GM12865 (cell line): ENCODE results near the gene RAG1.

Source experiments
- DNase-seq: peaks from one replicate; pipeline ENCODE4 v3.0.0; 2010; ENCODE audit warnings: low read depth
- H3K4me3 ChIP-seq: 2 replicates; pipeline ENCODE4 v1.5.1; 2011; ENCODE audit warnings: mild to moderate bottlenecking, low read depth, low read length, control low read depth
- CTCF ChIP-seq: IDR thresholded peaks from 2 replicates; pipeline ENCODE4 v1.5.1; 2011; ENCODE audit warnings: low read length, control low read depth, low read depth, inconsistent platforms; ENCODE audit not compliant: insufficient read depth; ENCODE audit errors: missing control alignments

RAG1 gene

DNA sequence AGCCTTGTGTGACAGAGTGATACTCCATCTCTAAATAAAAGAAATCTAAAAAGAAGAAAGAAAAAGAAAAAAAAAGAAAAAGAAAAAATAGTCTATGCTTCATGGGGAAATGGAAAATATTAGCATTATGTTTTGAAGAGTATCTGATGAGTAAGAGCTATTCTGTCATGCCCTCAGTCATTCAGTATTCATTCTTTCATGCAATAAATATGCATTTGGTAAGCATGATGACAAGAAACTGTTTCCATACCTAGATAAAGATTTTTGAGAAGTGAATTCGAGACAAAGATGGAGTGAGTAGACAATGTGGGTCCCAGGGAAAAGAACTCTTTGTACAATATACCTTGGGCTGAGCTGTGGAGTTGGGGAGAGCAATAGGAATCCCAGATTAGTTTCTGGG lies 20.3 kb downstream of the RAG1 start:
- no peak for TF ChIP-seq CTCF
- no peak for DNase-seq
- no peak overlapping the region for H3K4me3 ChIP-seq

DNA sequence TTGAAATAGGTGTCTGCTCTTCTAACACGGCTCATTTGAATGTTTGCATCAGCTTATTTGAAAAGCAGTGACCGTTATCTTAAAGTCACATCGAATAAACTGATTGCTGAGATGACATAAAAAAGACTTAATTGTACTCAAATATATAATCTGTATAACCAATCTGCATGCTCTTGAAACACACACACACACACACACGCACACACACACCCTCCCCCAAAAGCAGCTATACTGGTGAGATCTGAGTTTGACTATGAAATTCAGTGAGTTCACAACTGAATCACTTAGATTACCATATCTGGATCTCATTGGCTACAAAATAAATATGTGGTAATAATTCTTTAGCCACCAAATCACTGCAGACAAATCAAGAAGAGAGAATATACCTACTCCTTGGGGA lies 22.7 kb downstream of the RAG1 start:
- DNase-seq, result no peak
- no peak overlapping the region for H3K4me3 ChIP-seq
- TF ChIP-seq CTCF, result no peak

DNA sequence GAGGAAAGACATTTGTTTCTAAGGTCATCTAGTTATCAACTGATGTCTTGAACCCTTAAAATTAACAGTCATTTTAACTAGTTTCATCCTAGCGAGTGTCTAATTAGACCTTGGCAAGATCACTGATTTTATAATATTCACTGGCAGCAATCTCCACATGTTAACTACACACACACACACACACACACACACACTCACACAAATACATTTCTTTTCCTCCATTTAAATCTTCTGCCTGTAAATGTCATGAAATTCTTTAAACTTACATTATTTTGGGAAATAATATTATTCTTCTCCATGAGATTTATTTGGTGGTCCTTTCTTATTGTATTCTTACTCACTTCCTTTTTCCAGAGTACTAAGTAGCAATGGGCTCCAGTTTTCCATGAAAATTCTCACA lies 23.6 kb downstream of the RAG1 start:
- no peak for TF ChIP-seq CTCF
- no peak overlapping the region for H3K4me3 ChIP-seq
- DNase-seq, result no peak

DNA sequence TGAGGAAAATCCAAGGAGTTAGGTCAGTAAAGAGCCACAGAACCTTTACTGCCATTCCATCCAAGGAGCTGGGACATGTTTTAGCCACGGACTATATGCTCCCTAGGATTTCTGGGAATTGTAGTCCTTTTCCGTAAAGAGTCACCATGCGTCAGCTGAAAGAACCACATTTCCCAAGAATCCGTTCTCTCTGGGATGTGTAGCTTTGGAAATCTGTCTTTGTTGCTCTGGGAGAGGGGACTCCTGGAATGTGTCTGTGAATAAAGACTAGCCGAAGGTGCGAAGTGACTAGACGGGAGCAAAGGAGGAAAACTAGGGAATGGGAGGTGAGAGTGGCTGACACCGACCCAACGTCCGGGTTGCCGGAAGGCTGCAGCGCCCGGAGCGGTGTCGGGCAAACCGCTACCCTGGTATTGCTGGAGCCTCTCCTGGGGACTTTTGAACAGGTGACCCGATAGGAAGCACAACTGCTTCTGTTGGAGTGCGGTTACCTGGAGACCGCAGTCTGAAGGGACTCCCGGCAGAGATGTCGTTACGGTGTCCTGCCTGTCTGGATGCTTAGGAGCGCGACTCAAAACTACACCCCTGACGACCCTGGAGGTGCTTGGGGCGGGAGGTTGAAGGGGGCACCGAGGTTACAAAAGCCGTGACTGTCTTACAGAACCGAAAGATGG lies 26.6 kb downstream of the RAG1 start, which contains the start of gene IFTAP:
Gene IFTAP, plus strand, starts transcription at position 187 of the 674 bp plus-strand sequence. CDS start 15,602 bp downstream, outside the sequence.
- no peak for DNase-seq
- H3K4me3 ChIP-seq, result no peak within 1 kb of the TSS
- TF ChIP-seq CTCF, result no peak

DNA sequence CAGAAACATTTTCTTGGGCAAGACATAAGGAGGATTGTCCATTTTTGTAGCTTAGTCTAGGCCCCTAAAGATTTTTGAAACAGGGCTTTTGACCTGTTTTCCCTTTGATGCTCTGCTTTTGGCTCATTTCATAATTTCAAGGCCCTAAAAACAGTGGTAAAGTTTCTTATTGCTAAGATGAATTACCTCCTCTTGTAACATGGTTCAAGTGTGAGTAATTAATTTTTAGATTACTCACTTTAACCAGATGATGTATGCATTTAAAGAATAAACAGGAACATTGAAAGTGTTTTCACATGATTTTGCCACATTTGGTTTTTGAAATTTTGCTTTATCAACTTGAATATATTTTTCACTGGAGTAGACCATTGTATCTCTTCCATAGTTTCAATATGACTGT lies 29.1 kb downstream of the RAG1 start:
- TF ChIP-seq CTCF, result no peak
- no peak for DNase-seq
- no peak overlapping the region for H3K4me3 ChIP-seq

- no peak within 1 kb of the TSS for H3K4me3 ChIP-seq
- no peak for DNase-seq
- TF ChIP-seq CTCF, result no peak
Measured at GRCh38 chr11:36598051-36598450, 30.2 kb downstream of the RAG1 start, which contains the start of gene RAG2. Gene RAG2, minus strand, starts transcription at chr11:36598236. Its CDS starts 4,068 bp downstream, at chr11:36594168.

- no peak overlapping the region for H3K4me3 ChIP-seq
- no peak for DNase-seq
- TF ChIP-seq CTCF, result no peak
Measured at GRCh38 chr11:36600180-36600579, 32.4 kb downstream of the RAG1 start.
